GM19099 (cell line): ENCODE results near the gene NHP2.

Experiments used
- POLR2A ChIP-seq: IDR thresholded peaks from 3 replicates; pipeline ENCODE4 v1.6.1; 2011; ENCODE audit warnings: low read depth; ENCODE audit not compliant: insufficient read length; ENCODE audit errors: extremely low read depth

The NHP2 gene

DNA sequence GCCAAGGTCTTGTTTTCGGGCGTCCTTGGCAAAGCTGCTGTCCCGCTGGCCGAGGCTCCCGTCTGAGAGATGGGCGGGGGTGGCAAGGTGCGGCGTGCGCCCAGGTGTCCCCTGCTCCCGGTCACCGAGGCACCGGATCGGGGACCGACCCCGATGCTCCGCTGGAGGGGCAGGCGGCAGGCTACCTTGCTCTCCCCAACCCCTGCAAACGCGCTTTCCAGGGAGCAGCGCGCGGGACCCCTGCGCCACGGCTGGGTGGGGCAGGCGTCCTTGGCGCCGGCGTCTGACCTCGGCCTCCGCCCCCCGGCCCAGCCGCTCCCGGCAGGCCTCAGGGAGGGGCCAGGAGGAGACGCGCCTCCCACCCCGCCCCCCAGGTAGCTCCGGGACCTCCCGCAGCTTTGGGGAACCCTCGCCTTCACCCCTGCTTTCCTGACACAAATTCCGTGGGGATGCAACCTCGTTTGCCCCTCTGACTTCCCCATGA lies 39.8 kb downstream of the NHP2 start:
- TF ChIP-seq POLR2A: no peak

DNA sequence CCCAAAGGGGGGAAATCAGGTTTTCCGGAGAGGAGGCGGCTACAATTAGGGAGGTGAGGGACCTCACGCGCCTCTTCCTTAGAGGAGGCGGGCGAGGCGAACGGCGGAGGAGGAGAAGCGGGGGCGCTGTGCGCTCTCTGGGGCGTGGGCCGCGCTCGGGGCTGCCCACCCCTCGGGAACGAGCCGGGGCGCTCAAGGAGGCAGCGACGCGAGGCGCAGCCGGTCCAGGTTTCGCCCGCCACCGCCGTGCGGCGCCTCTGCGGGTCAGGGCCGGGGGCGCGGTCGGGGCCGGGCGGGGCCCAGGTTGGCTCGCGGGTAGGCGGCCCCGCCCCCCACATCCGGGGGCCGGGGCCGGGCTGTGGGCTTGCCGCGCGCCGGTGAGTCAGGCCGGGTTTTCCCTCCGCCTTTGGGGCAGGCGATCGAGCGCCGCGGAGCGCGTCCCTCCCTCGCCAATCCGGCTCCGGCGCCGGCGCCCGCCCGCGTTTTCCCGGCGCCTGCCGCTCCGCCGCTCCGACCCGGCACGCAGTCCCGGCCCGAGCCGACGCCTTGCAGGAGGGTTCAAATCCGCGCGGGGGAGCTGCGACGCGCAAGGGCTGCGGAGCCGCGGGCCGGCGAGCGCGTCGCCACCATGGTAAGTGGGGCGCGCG lies 40.4 kb downstream of the NHP2 start, which contains the start of gene N4BP3:
Gene N4BP3 (plus strand): TSS at position 392 of the 647 bp plus-strand sequence. CDS start 6,052 bp downstream, outside the sequence.
- peak; percentile 33 for TF ChIP-seq POLR2A

DNA sequence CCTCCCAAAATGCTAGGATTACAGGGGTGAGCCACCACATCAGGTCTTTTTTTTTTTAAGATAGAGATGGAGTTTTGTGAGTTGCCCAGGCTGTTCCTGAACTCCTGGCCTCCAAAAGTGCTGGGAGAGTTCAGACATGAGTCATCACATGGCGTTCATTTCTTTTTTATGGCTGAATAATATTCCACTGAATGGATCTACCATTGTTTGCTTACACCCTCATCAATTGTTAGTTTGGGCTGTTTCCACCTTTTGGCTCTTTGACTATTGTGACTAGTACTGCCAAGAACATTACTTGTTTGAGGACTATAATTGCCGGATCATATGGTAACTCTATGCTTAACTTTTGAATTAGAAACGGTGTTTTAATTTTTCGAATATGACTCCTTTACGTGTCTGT lies 41.1 kb downstream of the NHP2 start:
- TF ChIP-seq POLR2A: no peak

DNA sequence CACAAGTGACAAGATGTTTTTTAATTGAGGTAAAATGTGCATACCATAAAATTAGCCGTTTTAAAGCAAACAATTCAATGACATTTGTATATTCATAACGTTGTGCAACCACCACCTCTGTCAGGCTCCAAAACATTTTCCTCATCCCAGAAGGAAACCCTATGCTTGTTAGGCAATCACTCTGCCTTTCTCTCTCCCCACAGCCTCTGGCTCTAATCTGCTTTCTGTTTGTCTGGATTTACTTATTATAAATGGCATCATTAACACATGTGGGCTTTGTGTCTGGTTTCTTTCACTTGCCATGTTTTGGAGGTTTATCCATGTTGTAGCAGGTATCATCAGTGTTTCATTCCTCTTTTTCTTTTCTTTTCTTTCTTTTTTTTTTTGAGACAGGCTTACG lies 41.8 kb downstream of the NHP2 start:
- TF ChIP-seq POLR2A: no peak

DNA sequence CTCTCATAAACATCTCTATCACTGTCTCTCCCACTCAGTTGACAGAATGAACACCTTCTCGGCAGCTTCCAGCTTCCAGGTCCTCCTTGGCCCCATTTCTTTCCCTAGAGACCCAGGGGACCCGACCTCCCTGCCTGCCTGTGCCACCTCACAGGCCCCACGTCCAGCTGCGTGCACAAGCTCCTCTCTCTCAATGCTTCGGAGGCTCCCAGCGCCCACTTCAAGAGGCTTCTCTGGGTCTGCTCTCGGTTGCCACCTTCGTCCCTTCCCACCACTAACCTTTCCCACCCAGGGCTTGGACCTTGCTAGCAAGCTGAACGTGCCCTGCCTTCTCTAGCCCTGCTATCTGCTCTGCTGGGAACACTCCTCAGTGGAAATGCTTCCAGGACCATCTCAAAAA lies 43.2 kb downstream of the NHP2 start:
- TF ChIP-seq POLR2A: no peak

DNA sequence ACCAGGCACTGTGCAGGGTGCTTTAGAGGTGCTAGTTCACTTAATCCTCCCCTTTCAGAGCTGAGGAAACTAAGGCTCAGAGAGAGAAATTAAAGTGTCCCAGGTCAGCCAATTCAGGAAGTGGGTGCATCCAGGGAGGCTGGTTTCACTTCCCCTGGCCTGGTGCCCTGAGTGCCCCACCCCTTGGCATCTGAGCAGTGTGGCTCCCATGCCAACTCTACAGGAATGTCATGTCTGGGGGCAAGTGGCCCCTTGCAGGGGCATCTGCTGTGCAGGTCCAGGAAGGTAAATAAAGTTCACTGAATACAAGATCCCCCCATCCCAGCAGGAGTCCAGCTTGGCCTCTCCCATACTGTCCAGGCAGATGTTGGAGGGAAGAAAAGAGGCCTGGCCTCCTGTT lies 44.7 kb downstream of the NHP2 start:
- no peak for TF ChIP-seq POLR2A

DNA sequence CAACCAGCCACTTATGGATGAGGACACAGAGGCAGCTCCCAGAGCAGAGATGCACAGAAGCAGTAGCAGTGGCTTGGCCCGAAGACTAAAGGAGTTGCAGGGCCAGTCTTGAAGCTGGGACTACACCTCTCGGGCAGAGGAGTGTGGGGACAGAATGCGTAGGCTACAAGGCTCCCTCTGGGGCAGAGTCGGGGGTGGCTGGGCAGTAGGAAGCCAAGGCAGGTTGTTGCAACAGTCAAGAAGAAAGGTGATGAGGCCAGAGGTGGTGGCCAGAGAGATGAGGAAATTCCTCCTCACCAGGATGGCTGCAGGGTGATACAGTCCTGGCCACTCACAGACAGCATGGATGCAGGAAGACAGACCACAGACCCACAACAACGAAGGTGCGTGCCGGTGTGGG lies 45.2 kb downstream of the NHP2 start:
- no peak for TF ChIP-seq POLR2A

DNA sequence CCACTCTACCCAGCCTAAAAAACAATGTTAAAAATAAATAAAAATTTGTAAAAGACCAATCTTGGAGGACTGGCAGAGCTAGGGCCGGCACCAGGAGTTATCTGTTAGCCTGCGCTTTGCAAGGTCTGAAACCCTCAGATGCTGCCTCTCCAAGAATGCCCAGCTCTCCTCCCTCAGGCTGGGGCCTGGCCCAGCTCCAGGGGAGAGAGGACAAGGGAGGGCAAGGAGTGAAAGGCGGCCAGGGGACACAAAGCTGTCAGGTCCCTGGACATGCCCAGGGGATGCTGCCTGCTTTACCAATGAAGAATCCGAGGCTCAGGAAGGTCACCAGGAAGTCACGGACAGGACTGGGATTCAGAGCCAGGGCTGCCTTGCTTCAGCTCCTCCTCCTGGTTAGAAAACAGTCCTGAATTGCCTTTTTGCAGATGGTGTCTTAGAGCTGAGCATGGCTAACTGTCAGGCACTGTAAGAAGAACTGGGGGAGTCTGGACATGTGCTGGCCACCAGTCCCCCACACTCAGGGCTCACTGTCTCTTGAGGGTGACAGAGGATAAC lies 45.9 kb downstream of the NHP2 start:
- no peak for TF ChIP-seq POLR2A

DNA sequence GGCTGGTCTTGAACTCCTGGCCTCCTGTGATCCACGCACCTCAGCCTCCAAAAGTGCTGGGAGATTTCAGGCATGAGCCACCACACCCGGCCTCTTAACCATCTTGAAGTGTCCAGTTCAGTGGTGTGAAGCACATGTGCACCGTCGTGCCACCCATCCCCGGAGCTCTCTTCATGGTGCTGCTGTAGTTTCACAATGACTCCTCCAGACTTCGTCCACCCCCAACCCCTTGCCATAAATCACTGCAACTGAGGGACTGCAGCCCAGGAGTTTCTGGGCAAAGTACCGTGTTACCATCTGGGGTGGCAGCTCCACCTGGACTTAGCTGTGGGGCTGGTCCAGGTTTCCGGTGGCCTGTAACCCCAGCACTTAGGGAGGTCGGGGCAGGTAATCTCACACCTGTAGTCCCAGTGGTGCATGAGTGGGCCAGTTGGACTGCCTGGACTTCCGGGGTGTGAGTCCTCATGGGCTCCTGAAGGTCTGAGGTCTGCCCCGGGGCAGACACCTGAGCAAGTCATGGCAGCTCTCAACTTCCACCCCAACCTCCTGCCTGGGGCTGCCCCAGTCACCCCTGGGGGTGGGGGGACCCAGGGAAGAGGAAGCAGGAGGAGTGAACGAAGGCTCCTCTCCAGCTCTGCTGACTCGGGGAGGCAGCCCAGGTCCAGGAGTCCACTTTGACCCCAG lies 47.0 kb downstream of the NHP2 start:
- no peak for TF ChIP-seq POLR2A

DNA sequence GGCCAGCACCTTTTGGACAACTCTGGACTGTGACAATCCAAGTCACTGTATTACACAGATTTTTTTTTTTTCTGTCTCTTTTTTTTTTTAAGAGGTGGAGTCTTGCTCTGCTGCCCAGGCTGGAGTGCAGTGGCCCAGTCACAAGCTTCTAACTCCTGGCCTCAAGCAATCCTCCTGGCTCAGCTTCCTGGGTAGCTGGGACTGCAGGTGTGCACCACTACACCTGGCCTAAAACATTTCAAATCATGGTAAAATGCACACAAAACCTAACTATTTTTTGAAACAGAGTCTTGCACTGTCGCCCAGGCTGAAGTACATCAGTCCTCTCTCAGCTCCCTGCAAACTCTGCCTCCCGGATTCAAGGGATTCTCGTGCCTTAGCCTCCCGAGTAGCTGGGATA lies 47.6 kb downstream of the NHP2 start:
- TF ChIP-seq POLR2A: no peak

DNA sequence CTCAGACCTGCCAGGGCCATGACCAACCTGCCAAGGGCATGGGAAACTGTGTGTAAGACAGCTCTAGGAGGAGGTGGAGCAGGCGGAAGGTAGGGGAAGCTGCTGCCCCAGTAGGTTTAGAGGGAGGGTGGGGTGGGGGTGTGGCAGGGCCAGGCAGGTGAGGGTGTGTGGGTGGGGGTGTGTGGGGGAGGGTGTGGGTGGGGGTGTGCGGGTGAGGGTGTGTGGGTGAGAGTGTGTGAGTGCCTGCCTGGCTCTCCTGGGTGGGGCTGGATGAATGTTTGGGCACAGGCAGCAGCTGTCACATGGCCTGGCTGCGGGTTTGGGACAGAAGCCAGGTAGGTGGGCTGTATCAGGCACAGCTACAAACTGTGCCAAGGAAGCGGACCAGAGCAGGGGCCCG lies 49.2 kb downstream of the NHP2 start:
- TF ChIP-seq POLR2A: no peak

DNA sequence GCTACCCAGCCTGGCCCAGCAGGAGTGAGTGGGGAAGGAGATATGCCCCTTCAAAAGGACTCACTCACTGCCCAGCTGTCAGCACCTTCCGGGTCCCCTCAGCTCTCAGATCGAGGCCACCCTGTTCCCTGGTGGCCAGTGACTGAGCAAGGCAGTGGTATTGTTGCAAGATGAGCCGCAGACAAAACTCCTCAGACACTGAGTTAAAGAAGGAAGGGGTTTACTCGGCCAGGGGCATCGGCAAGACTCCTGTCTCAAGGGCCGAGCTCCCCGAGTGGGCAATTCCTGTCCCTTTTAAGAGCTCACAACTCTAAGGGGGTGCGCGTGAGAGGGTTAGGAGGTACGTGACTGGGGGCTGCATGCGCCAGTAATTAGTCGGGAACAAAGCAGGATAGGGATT lies 50.1 kb downstream of the NHP2 start:
- TF ChIP-seq POLR2A: no peak
